ENCODE data around the gene MYADML2. TPM values are rescaled to one million over a fixed set of nuclear protein-coding genes. Genes with fewer than 3 reads are reported as not detected.
A peak's percentile ranks its signal among the peaks of the same experiment; 100 is the strongest.

The MYADML2 gene
- total RNA-seq (1 to 10 TPM in 2 of 4 donors, under 1 TPM in 1, not detected in 1; 0.51 to 1.9 (median 1.4) TPM), polyA plus RNA-seq (1.2 TPM)
- long read RNA-seq, donor 1, partial matches to known transcripts, result 0 of 3 reads
- long read RNA-seq, donor 1, other reads (novel, unspliced or antisense), result 3 of 3 reads
- long read RNA-seq, donor 2, partial matches to known transcripts, result 0 of 4 reads
- long read RNA-seq, donor 2, other reads (novel, unspliced or antisense), result 4 of 4 reads
- long read RNA-seq, donor 3, partial matches to known transcripts, result 0 of 2 reads
- long read RNA-seq, donor 3, other reads (novel, unspliced or antisense), result 2 of 2 reads
- long read RNA-seq, donor 4, partial matches to known transcripts, result 0 of 3 reads
- long read RNA-seq, donor 4, other reads (novel, unspliced or antisense), result 3 of 3 reads

GRCh38 chr17:81947189-81947588, at the start of gene MYADML2:
Gene MYADML2, minus strand, starts transcription at chr17:81947233. Its CDS starts 5,492 bp downstream, at chr17:81941741.
- ATAC-seq (no peak), DNase-seq (no peak)
- no peak within 1 kb of the TSS for H3K27ac ChIP-seq (ENCODE audit: low read length)
- WGBS, result 89% methylated on average over 13 of the region's 13 CpGs
- intact Hi-C loops (cut with DNase I), result no loop called here
- no peaks in the 10 kb centered on the region for H3K9me3 ChIP-seq (ENCODE audit: control insufficient read depth, low read length)
- H3K4me1 ChIP-seq (ENCODE audit: control insufficient read depth, insufficient read depth, low read length), result no peaks in the 10 kb centered on the region
- no peaks in the 10 kb centered on the region for H3K27me3 ChIP-seq (ENCODE audit: control insufficient read depth, insufficient read depth)
- H3K4me3 ChIP-seq (ENCODE audit: low read length), result no peak within 1 kb of the TSS

- H3K4me3 ChIP-seq (ENCODE audit: low read length), result no peak overlapping the region
- no peaks in the 10 kb centered on the region for H3K4me1 ChIP-seq (ENCODE audit: control insufficient read depth, insufficient read depth, low read length)
- H3K27ac ChIP-seq (ENCODE audit: low read length), result no peak overlapping the region
- 93% methylated on average over 28 of the region's 28 CpGs for WGBS
- no peaks in the 10 kb centered on the region for H3K27me3 ChIP-seq (ENCODE audit: control insufficient read depth, insufficient read depth)
- ATAC-seq (no peak), DNase-seq (peak; percentile 11 to 58 (median 27))
- no peaks in the 10 kb centered on the region for H3K9me3 ChIP-seq (ENCODE audit: control insufficient read depth, low read length)
- intact Hi-C loops (cut with DNase I), result no loop called here
Measured at GRCh38 chr17:81996232-81996756, 49.3 kb upstream of the MYADML2 start.

GRCh38 chr17:81995463-81996231, 48.6 kb upstream of the MYADML2 start:
- ATAC-seq, result no peak
- H3K9me3 ChIP-seq (ENCODE audit: control insufficient read depth, low read length), result no peaks in the 10 kb centered on the region
- DNase-seq, result no peak
- no peaks in the 10 kb centered on the region for H3K4me1 ChIP-seq (ENCODE audit: control insufficient read depth, insufficient read depth, low read length)
- 94% methylated on average over 29 of the region's 29 CpGs for WGBS
- H3K27ac ChIP-seq (ENCODE audit: low read length), result no peak overlapping the region
- intact Hi-C loops (cut with DNase I), result no loop called here
- H3K27me3 ChIP-seq (ENCODE audit: control insufficient read depth, insufficient read depth), result no peaks in the 10 kb centered on the region
- no peak overlapping the region for H3K4me3 ChIP-seq (ENCODE audit: low read length)

GRCh38 chr17:81994593-81995462, 47.8 kb upstream of the MYADML2 start:
- no peaks in the 10 kb centered on the region for H3K4me1 ChIP-seq (ENCODE audit: control insufficient read depth, insufficient read depth, low read length)
- intact Hi-C loops (cut with DNase I), result no loop called here
- DNase-seq (peak in 2 of 3 donors; percentile 10 to 45), ATAC-seq (no peak)
- 87% methylated on average over 39 of the region's 39 CpGs for WGBS
- H3K9me3 ChIP-seq (ENCODE audit: control insufficient read depth, low read length), result no peaks in the 10 kb centered on the region
- no peaks in the 10 kb centered on the region for H3K27me3 ChIP-seq (ENCODE audit: control insufficient read depth, insufficient read depth)
- H3K4me3 ChIP-seq (ENCODE audit: low read length), result no peak overlapping the region
- H3K27ac ChIP-seq (ENCODE audit: low read length), result no peak overlapping the region

- ATAC-seq (no peak), DNase-seq (peak in 2 of 3 donors; percentile 5 to 46)
- Histone ChIP-seq H3K4me1 (ENCODE audit: control insufficient read depth, insufficient read depth, low read length) (no peaks in the 10 kb centered on the region), H3K9me3 (ENCODE audit: control insufficient read depth, low read length) (no peaks in the 10 kb centered on the region), H3K27me3 (ENCODE audit: control insufficient read depth, insufficient read depth) (no peaks in the 10 kb centered on the region), H3K27ac (ENCODE audit: low read length) (no peak overlapping the region), H3K4me3 (ENCODE audit: low read length) (no peak overlapping the region)
- WGBS, result 93% methylated on average over 37 of the region's 37 CpGs
- intact Hi-C loops (cut with DNase I), result no loop called here
Measured at GRCh38 chr17:81993729-81994592, 46.9 kb upstream of the MYADML2 start.

- DNase-seq (no peak), ATAC-seq (no peak)
- 78% methylated on average over 31 of the region's 31 CpGs for WGBS
- H3K27me3 ChIP-seq (ENCODE audit: control insufficient read depth, insufficient read depth), result no peaks in the 10 kb centered on the region
- no peak overlapping the region for H3K27ac ChIP-seq (ENCODE audit: low read length)
- intact Hi-C loops (cut with DNase I), result no loop called here
- H3K4me1 ChIP-seq (ENCODE audit: control insufficient read depth, insufficient read depth, low read length), result no peaks in the 10 kb centered on the region
- no peak overlapping the region for H3K4me3 ChIP-seq (ENCODE audit: low read length)
- no peaks in the 10 kb centered on the region for H3K9me3 ChIP-seq (ENCODE audit: control insufficient read depth, low read length)
Measured at GRCh38 chr17:81992306-81993102, 45.5 kb upstream of the MYADML2 start.

- Histone ChIP-seq H3K4me3 (ENCODE audit: low read length) (no peak overlapping the region), H3K9me3 (ENCODE audit: control insufficient read depth, low read length) (no peaks in the 10 kb centered on the region), H3K27me3 (ENCODE audit: control insufficient read depth, insufficient read depth) (no peaks in the 10 kb centered on the region), H3K27ac (ENCODE audit: low read length) (peak overlapping the region; percentile 28), H3K4me1 (ENCODE audit: control insufficient read depth, insufficient read depth, low read length) (no peaks in the 10 kb centered on the region)
- WGBS, result 45% methylated on average over 31 of the region's 31 CpGs
- peak; percentile 71 to 81 for ATAC-seq
- DNase-seq, result peak; percentile 77 to 86 (median 85)
- intact Hi-C loops (cut with DNase I), result no loop called here
Measured at GRCh38 chr17:81991684-81992305, 44.8 kb upstream of the MYADML2 start.

- Histone ChIP-seq H3K9me3 (ENCODE audit: control insufficient read depth, low read length) (no peaks in the 10 kb centered on the region), H3K27ac (ENCODE audit: low read length) (no peak overlapping the region), H3K27me3 (ENCODE audit: control insufficient read depth, insufficient read depth) (no peaks in the 10 kb centered on the region), H3K4me3 (ENCODE audit: low read length) (no peak overlapping the region), H3K4me1 (ENCODE audit: control insufficient read depth, insufficient read depth, low read length) (no peaks in the 10 kb centered on the region)
- intact Hi-C loops (cut with DNase I), result no loop called here
- WGBS, result 86% methylated on average over 25 of the region's 25 CpGs
- DNase-seq (peak in 1 of 3 donors; percentile 46), ATAC-seq (no peak)
Measured at GRCh38 chr17:81990836-81991683, 44.0 kb upstream of the MYADML2 start.

Data from right cardiac atrium (tissue), 5 donors.